AML-193 (cell line): Measurements from ENCODE around the gene UXS1.
"Not testable (repeated sequence)": the region's sequence is repeated elsewhere in the genome, so short reads cannot be mapped to it uniquely, and the experiment has no call there.

ENCODE experiments used
- DNase-seq, 2 experiments: peaks; one replicate each; lab custom pipeline; 2025; lab: John Stamatoyannopoulos, UW

Gene UXS1

GRCh38 chr2:106160786-106161261, 33.3 kb downstream of the UXS1 start:
- DNase-seq = no peak

- no peak for DNase-seq
Observed at GRCh38 chr2:106159866-106160785, 34.0 kb downstream of the UXS1 start.

- no peak for DNase-seq
Observed at GRCh38 chr2:106158871-106159270, 35.2 kb downstream of the UXS1 start.

GRCh38 chr2:106158131-106158530, 36.0 kb downstream of the UXS1 start:
- DNase-seq = no peak

GRCh38 chr2:106157416-106157815, 36.7 kb downstream of the UXS1 start:
- DNase-seq = no peak

- no peak for DNase-seq
Observed at GRCh38 chr2:106156305-106157296, 37.5 kb downstream of the UXS1 start.

GRCh38 chr2:106153781-106154180, 40.3 kb downstream of the UXS1 start:
- DNase-seq = no peak

GRCh38 chr2:106147665-106148064, 46.4 kb downstream of the UXS1 start:
- no peak for DNase-seq

GRCh38 chr2:106147159-106147558, 46.9 kb downstream of the UXS1 start:
- no peak for DNase-seq

- no peak for DNase-seq
Observed at GRCh38 chr2:106144621-106145331, 49.3 kb downstream of the UXS1 start.

- DNase-seq = no peak
Observed at GRCh38 chr2:106143495-106144215, 50.4 kb downstream of the UXS1 start.

- DNase-seq = no peak
Observed at GRCh38 chr2:106142683-106143082, 51.4 kb downstream of the UXS1 start.

GRCh38 chr2:106140913-106141312, 53.2 kb downstream of the UXS1 start:
- DNase-seq = no peak

- no peak for DNase-seq
Observed at GRCh38 chr2:106140113-106140512, 54.0 kb downstream of the UXS1 start.

- no peak for DNase-seq
Observed at GRCh38 chr2:106139238-106139935, 54.7 kb downstream of the UXS1 start.

- DNase-seq = no peak
Observed at GRCh38 chr2:106138543-106139237, 55.4 kb downstream of the UXS1 start.

- no peak for DNase-seq
Observed at GRCh38 chr2:106137731-106138521, 56.2 kb downstream of the UXS1 start.

GRCh38 chr2:106131192-106131591, 62.9 kb downstream of the UXS1 start:
- DNase-seq = not testable (repeated sequence)
